Activated naive CD4-positive, alpha-beta T cell treated with Interleukin-2 at 50 U/mL for 16 hours (primary cell): ENCODE measurements around the gene GNAT3.

Experiments used
- DNase-seq: peaks from one replicate; pipeline ENCODE4 v3.0.0-alpha.2; 2020

GNAT3 gene

GRCh38 chr7:80499350-80499953 lies 12.4 kb downstream of the GNAT3 start:
- DNase-seq = no peak

- DNase-seq = no peak
These were observed 13.1 kb downstream of the GNAT3 start for GRCh38 chr7:80498481-80499349.

GRCh38 chr7:80496586-80496985 lies 15.3 kb downstream of the GNAT3 start:
- no peak for DNase-seq

GRCh38 chr7:80493121-80493849 lies 18.6 kb downstream of the GNAT3 start:
- DNase-seq = no peak

- no peak for DNase-seq
These were observed 20.4 kb downstream of the GNAT3 start for GRCh38 chr7:80491462-80491861.

GRCh38 chr7:80488851-80489370 lies 23.0 kb downstream of the GNAT3 start:
- no peak for DNase-seq

- no peak for DNase-seq
These were observed 23.5 kb downstream of the GNAT3 start for GRCh38 chr7:80488406-80488805.

GRCh38 chr7:80485721-80486120 lies 26.1 kb downstream of the GNAT3 start:
- no peak for DNase-seq

- no peak for DNase-seq
These were observed 28.9 kb downstream of the GNAT3 start for GRCh38 chr7:80482950-80483349.

- DNase-seq = no peak
These were observed 30.5 kb downstream of the GNAT3 start for GRCh38 chr7:80481196-80481884.

- DNase-seq = no peak
These were observed 31.3 kb downstream of the GNAT3 start for GRCh38 chr7:80480566-80480965.

- DNase-seq = no peak
These were observed 33.2 kb downstream of the GNAT3 start for GRCh38 chr7:80478683-80479082.

- no peak for DNase-seq
These were observed 35.8 kb downstream of the GNAT3 start for GRCh38 chr7:80476035-80476434.

- DNase-seq = no peak
These were observed 36.5 kb downstream of the GNAT3 start for GRCh38 chr7:80475383-80475782.

- DNase-seq = no peak
These were observed 38.1 kb downstream of the GNAT3 start for GRCh38 chr7:80473751-80474150.

GRCh38 chr7:80472491-80473200 lies 39.2 kb downstream of the GNAT3 start:
- no peak for DNase-seq

GRCh38 chr7:80468931-80469714 lies 42.7 kb downstream of the GNAT3 start:
- DNase-seq = no peak

GRCh38 chr7:80467069-80467468 lies 44.8 kb downstream of the GNAT3 start:
- DNase-seq = no peak

GRCh38 chr7:80466636-80467035 lies 45.2 kb downstream of the GNAT3 start:
- no peak for DNase-seq

GRCh38 chr7:80464211-80464610 lies 47.7 kb downstream of the GNAT3 start:
- no peak for DNase-seq

- no peak for DNase-seq
These were observed 48.5 kb downstream of the GNAT3 start for GRCh38 chr7:80463272-80463920.
